ENCODE measurements around the gene SHCBP1. TPM values are rescaled to one million over a fixed set of nuclear protein-coding genes. Genes with fewer than 3 reads are reported as not detected.
A peak's percentile ranks its signal among the peaks of the same experiment; 100 is the strongest.

SHCBP1 gene
- total RNA-seq, 1 donor from 2014 or later: 1.0 TPM

DNA sequence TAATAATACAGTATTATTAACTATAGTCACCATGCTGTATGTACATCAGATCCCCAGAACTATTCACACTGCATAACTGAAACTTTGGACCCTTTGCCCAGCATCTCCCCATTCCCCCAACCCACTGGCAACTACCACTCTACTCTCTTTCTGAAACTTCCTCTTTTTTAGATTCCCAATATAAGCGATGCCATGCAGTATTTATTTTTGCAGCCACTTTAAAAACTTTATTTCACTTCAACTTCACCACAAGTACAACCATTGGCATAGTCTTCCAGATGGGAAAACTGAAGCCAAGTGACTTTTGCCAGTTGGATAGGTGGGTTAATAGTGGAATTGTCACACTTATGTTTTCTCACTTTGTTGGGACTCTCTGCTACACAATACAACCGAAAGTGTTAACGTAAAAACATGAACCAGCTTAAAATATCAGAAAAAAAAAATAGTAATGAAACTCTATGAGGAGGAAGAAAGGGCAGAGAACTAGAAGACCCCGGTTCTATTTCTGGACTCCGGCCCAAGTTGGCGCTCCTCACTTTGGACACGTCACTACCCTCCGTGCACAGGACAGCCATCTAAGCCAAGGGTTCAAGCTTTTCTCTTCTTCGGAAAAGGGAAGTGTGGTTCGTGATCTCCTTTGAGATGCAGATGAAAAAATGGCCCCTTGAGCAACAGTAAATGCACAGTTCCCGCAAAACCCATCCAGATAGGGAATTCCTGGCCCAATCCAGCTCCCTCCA is 743 bp downstream of the SHCBP1 start:
- no peak for DNase-seq

DNA sequence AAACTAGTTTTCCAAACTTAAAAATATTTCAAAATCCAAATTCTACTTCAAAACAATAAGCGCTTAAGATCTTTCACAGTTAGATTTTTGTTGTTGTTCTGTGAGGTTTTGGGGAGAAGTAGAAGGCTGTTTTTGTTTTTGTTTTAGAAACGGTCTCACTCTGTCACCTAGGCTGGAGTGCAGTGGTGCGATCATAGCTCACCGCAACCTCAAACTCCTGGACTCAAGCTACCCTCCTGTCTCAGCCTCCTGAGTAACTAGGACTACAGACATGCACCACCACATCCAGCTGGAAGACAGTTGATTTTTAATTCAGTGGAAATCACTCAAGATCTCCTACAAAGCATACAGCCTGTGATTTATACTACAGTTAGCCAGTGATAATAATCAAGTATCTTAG is 2.7 kb downstream of the SHCBP1 start:
- Histone ChIP-seq H3K9me3 (no peaks in the 10 kb centered on the region), H3K36me3 (no peaks in the 10 kb centered on the region), H3K4me1 (peaks cover 8% of the 10 kb centered on the region), H3K27me3 (no peaks in the 10 kb centered on the region), H3K27ac (no peak overlapping the region), H3K4me3 (no peak overlapping the region)
- ATAC-seq: no peak
- no peak for DNase-seq
- TF ChIP-seq, protein P1, sequence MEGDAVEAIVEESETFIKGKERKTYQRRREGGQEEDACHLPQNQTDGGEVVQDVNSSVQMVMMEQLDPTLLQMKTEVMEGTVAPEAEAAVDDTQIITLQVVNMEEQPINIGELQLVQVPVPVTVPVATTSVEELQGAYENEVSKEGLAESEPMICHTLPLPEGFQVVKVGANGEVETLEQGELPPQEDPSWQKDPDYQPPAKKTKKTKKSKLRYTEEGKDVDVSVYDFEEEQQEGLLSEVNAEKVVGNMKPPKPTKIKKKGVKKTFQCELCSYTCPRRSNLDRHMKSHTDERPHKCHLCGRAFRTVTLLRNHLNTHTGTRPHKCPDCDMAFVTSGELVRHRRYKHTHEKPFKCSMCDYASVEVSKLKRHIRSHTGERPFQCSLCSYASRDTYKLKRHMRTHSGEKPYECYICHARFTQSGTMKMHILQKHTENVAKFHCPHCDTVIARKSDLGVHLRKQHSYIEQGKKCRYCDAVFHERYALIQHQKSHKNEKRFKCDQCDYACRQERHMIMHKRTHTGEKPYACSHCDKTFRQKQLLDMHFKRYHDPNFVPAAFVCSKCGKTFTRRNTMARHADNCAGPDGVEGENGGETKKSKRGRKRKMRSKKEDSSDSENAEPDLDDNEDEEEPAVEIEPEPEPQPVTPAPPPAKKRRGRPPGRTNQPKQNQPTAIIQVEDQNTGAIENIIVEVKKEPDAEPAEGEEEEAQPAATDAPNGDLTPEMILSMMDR (IDR thresholded peaks at IDR 0.05): no peak
- intact Hi-C loops (cut with DNase I): no loop called here

More for the DNA sequence above, 743 bp downstream of the SHCBP1 start:
- Histone ChIP-seq H3K27me3 (no peaks in the 10 kb centered on the region), H3K36me3 (no peaks in the 10 kb centered on the region), H3K27ac (no peak overlapping the region), H3K4me1 (peaks cover 8% of the 10 kb centered on the region), H3K9me3 (no peaks in the 10 kb centered on the region), H3K4me3 (peak overlapping the region; percentile 64)
- ATAC-seq: no peak
- TF ChIP-seq, protein P1 (IDR thresholded peaks at IDR 0.05): no peak
- intact Hi-C loops (cut with DNase I): no loop called here

DNA sequence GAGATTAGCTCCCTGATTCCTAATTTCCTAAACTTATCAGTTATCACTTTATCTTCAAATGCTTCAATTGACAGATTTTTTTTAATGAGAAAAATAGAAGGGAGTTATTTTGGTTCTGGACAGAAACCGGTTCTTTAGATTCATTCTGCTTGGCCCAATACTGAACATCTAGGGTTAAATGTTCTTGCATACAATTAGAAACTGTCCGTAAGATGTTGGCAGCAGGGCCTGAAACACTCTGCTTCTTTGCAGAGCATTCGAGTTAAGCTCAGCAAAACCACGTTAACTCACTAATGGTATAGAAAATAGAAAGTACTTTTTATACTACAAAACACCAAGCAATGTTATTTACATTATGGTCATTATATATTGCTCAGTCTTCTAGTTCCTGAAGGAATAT is 7.2 kb downstream of the SHCBP1 start:
- ATAC-seq (no peak), DNase-seq (no peak)
- intact Hi-C loops (cut with DNase I): no loop called here
- Histone ChIP-seq H3K4me1 (no peaks in the 10 kb centered on the region), H3K9me3 (no peaks in the 10 kb centered on the region), H3K4me3 (no peak overlapping the region), H3K27me3 (no peaks in the 10 kb centered on the region), H3K36me3 (no peaks in the 10 kb centered on the region), H3K27ac (no peak overlapping the region)
- TF ChIP-seq, protein P1 (IDR thresholded peaks at IDR 0.05): no peak

DNA sequence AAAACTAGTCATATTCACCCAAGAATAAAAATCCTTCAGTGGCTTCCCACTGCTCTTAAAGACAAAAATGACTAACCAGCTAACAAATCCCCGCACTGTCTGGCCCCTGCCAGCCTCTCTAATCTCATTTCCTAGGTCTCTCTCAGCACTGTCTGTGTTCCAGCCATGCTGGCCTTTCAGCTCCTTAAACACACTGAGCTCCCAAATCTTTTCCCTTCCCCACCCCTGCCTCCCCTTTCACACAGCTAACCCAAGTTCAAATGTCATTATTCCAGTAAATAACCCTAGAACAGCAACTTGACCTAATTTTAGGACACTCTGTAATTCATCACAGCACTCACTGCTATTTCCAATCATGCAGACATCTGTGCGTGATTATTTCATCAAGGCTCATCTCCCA is 7.8 kb downstream of the SHCBP1 start:
- H3K36me3 ChIP-seq: no peaks in the 10 kb centered on the region
- H3K27me3 ChIP-seq: no peaks in the 10 kb centered on the region
- intact Hi-C loops (cut with DNase I): no loop called here
- H3K9me3 ChIP-seq: no peaks in the 10 kb centered on the region
- H3K4me1 ChIP-seq: no peaks in the 10 kb centered on the region
- H3K27ac ChIP-seq: no peak overlapping the region
- ATAC-seq: no peak
- TF ChIP-seq, protein P1 (IDR thresholded peaks at IDR 0.05): no peak
- H3K4me3 ChIP-seq: no peak overlapping the region
- DNase-seq: no peak

DNA sequence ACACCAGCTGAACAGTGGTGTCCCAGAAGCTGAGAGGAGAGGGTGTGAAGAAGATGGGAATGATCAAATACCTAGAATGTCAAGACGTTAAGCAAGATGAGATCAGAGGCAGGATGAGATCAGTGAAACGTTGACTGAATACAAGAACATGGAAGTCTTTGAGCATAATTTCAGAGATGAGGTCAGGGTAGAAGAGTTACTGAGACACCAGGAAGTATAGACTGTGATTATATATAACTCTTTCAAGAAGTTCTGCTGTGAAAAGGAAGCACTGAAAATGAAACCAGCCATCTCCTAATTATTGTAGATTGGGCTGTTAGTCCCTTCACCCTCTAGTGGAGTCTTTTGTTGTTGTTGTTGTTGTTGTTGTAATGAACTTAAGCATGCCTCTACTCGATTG is 9.1 kb downstream of the SHCBP1 start:
- DNase-seq (no peak), ATAC-seq (no peak)
- intact Hi-C loops (cut with DNase I): no loop called here
- Histone ChIP-seq H3K9me3 (no peaks in the 10 kb centered on the region), H3K4me3 (no peak overlapping the region), H3K36me3 (no peaks in the 10 kb centered on the region), H3K27ac (no peak overlapping the region), H3K4me1 (no peaks in the 10 kb centered on the region), H3K27me3 (no peaks in the 10 kb centered on the region)
- TF ChIP-seq, protein P1 (IDR thresholded peaks at IDR 0.05): no peak

Data from upper lobe of right lung (tissue), 1 donor.